Neural progenitor cell (in vitro differentiated cells): ENCODE results near the gene MRAP. TPM values are rescaled to one million over a fixed set of nuclear protein-coding genes. Genes with fewer than 3 reads are reported as not detected.

Experiments
- DNase-seq: peaks from one replicate; pipeline ENCODE4 v3.0.0-alpha.2; 2016; ENCODE audit warnings: low spot score
- H2AFZ ChIP-seq: fragments of 200-600 bp; sonication (generic); replicated peaks from 2 replicates; pipeline ENCODE4 v1.6.1; 2016; ENCODE audit warnings: antibody characterized with exemption
- H3F3A ChIP-seq: fragments of 200-600 bp; sonication (generic); 2 replicates; pipeline ENCODE4 v1.6.1; 2016; ENCODE audit warnings: antibody characterized with exemption, low read depth
- H3K27ac ChIP-seq: fragments of 200-600 bp; sonication (generic); 2 replicates; pipeline ENCODE4 v1.5.1; 2016; ENCODE audit warnings: mild to moderate bottlenecking
- H3K27me3 ChIP-seq: fragments of 200-600 bp; sonication (generic); 2 replicates; pipeline ENCODE4 v1.6.1; 2016; ENCODE audit warnings: mild to moderate bottlenecking, moderate library complexity
- H3K36me3 ChIP-seq: fragments of 200-600 bp; sonication (generic); 2 replicates; pipeline ENCODE4 v1.5.1; 2016
- H3K4me1 ChIP-seq: fragments of 200-600 bp; sonication (generic); 2 replicates; pipeline ENCODE4 v1.6.1; 2016; ENCODE audit warnings: mixed run types
- H3K4me2 ChIP-seq: fragments of 200-600 bp; sonication (generic); 2 replicates; pipeline ENCODE4 v1.6.1; 2016
- H3K4me3 ChIP-seq: fragments of 200-600 bp; sonication (generic); 2 replicates; pipeline ENCODE4 v1.5.1; 2016
- H3K79me2 ChIP-seq: fragments of 200-600 bp; sonication (generic); 2 replicates; pipeline ENCODE4 v1.6.1; 2016; ENCODE audit warnings: low read depth
- H3K9ac ChIP-seq: fragments of 200-600 bp; sonication (generic); 2 replicates; pipeline ENCODE4 v1.6.1; 2016
- H3K9me3 ChIP-seq: fragments of 200-600 bp; sonication (generic); 2 replicates; pipeline ENCODE4 v1.5.1; 2016; ENCODE audit warnings: low read depth
- H4K20me1 ChIP-seq: fragments of 200-600 bp; sonication (generic); 2 replicates; pipeline ENCODE4 v1.6.1; 2016; ENCODE audit warnings: low read depth
- H3K27ac Mint-ChIP-seq: 3 replicates; pipeline ENCODE4 v1.8.0; 2021; ENCODE audit warnings: mixed read lengths
- H3K27me3 Mint-ChIP-seq: 2 replicates; pipeline ENCODE4 v1.8.0; 2022; ENCODE audit warnings: low read depth, mild to moderate bottlenecking, inconsistent platforms, moderate library complexity, mixed read lengths; ENCODE audit not compliant: insufficient read depth
- H3K36me3 Mint-ChIP-seq: 3 replicates; pipeline ENCODE4 v1.8.0; 2021; ENCODE audit warnings: mixed read lengths
- H3K4me1 Mint-ChIP-seq: 3 replicates; pipeline ENCODE4 v1.8.0; 2021; ENCODE audit warnings: mixed read lengths
- H3K4me3 Mint-ChIP-seq: 3 replicates; pipeline ENCODE4 v1.8.0; 2021; ENCODE audit warnings: mild to moderate bottlenecking, moderate library complexity, mixed read lengths
- H3K9me3 Mint-ChIP-seq: 3 replicates; pipeline ENCODE4 v1.8.0; 2020; ENCODE audit warnings: mixed read lengths
- EZH2 ChIP-seq: fragments of 200-600 bp; sonication (generic); IDR thresholded peaks from 2 replicates; pipeline ENCODE4 v1.6.1; 2017; ENCODE audit warnings: antibody characterized with exemption, mild to moderate bottlenecking, moderate library complexity
- EZH2phosphoT487 ChIP-seq: fragments of 200-600 bp; sonication (generic); IDR thresholded peaks from 2 replicates; pipeline ENCODE4 v1.6.1; 2017; ENCODE audit warnings: antibody characterized with exemption
- total RNA-seq: library from RNA; depleted of rRNA; stranded (reverse); fragments of >200 nt; gene quantifications from 2 replicates; pipeline ENCODE4 v1.2.3, GENCODE V29; 2015; ENCODE audit warnings: low replicate concordance
- TF ChIP-seq, protein P1 (sequence below): fragments of 200-600 bp; sonication (generic); IDR thresholded peaks from 2 replicates; pipeline ENCODE4 v1.5.1; 2017; ENCODE audit warnings: antibody characterized with exemption, mild to moderate bottlenecking

MRAP gene
- total RNA-seq, 1 donor from 2014 or later = not detected

DNA sequence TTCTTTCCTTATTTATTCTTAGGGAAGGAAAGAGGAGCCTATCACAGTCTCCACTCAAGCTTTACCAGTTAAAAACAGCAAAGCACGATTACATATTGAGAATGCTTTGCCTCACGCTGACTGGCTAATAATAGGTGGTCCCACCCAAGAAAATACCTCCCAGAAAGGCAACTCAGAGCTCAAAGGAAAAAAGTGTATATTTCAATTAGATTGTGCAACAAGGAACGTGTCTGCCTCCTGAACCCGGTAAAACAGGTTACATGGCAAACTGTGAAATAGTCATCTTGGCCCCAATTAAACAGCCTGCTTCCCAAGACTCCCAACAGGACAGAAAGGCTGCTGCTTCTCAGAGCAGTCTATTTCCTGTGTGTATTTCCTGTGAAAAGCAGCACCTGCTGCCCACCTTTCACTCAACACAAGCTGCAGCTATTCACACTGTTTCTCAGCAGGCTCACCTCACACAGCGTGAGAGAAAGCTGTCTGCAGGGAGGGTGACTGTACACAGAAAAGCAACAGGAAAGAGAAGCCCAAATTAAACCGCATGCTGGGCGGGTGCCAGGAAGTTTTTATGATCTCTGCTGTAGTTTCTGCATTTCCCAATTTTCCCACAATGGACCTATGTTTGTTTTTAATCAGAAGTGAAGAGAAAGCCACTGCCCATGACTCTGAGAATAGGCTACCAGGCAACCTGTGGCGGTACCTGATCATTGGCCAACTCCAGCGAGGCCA lies 50.1 kb downstream of the MRAP start:
- DNase-seq = no peak
- H3K27me3 ChIP-seq = no peaks in the 10 kb centered on the region
- H3K4me2 ChIP-seq = no peak overlapping the region
- peaks cover 51% of the 10 kb centered on the region for H3K36me3 Mint-ChIP-seq
- no peaks in the 10 kb centered on the region for H3K79me2 ChIP-seq
- H3F3A ChIP-seq = no peaks in the 10 kb centered on the region
- no peak overlapping the region for H3K9ac ChIP-seq
- no peak overlapping the region for H3K27ac Mint-ChIP-seq
- H3K4me3 Mint-ChIP-seq = no peak overlapping the region
- H2AFZ ChIP-seq = no peak overlapping the region
- no peaks in the 10 kb centered on the region for H3K27me3 Mint-ChIP-seq
- no peaks in the 10 kb centered on the region for H4K20me1 ChIP-seq
- H3K9me3 ChIP-seq = no peaks in the 10 kb centered on the region
- H3K4me3 ChIP-seq = no peak overlapping the region
- H3K4me1 ChIP-seq = no peaks in the 10 kb centered on the region
- no peak for TF ChIP-seq EZH2
- peaks cover 7% of the 10 kb centered on the region for H3K36me3 ChIP-seq
- H3K4me1 Mint-ChIP-seq = no peaks in the 10 kb centered on the region
- no peak overlapping the region for H3K27ac ChIP-seq
- peaks cover 12% of the 10 kb centered on the region for H3K9me3 Mint-ChIP-seq

DNA sequence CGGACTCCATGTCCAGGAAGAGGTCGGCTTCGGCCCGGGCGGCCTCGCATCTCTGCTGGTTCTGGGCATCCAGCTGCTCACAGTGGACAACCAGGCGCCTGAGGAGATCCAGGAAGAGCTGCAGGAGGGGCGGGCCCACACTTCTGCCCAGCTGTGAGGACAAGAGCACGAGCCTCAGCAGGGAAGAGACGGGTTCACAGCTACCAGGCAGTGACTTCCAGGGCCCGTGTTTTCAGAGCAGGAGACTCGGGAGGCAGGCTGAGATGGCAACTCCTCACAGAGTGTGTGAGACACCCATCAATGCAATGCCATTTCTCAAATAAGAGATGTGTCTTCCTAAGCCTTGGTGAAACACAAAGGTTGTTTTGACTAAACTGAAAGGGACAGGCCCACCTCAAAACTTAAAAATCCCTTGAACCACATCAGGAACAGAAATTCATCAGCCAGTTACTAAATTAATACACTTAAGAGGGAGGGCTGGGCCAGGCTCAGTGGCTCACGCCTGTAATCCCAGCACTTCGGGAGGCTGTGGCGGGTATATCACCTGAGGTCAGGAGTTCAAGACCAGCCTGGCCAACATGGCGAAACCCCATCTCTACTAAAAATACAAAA lies 50.8 kb downstream of the MRAP start:
- Mint-ChIP-seq H3K27me3 (no peaks in the 10 kb centered on the region), H3K4me1 (no peaks in the 10 kb centered on the region), H3K27ac (no peak overlapping the region), H3K4me3 (no peak overlapping the region), H3K36me3 (peaks cover 47% of the 10 kb centered on the region), H3K9me3 (peaks cover 7% of the 10 kb centered on the region)
- H3K79me2 ChIP-seq = no peaks in the 10 kb centered on the region
- H4K20me1 ChIP-seq = no peaks in the 10 kb centered on the region
- H3K27me3 ChIP-seq = no peaks in the 10 kb centered on the region
- no peaks in the 10 kb centered on the region for H3K4me1 ChIP-seq
- H2AFZ ChIP-seq = no peak overlapping the region
- H3K9me3 ChIP-seq = no peaks in the 10 kb centered on the region
- H3K4me2 ChIP-seq = no peak overlapping the region
- H3K27ac ChIP-seq = no peak overlapping the region
- no peak overlapping the region for H3K4me3 ChIP-seq
- H3F3A ChIP-seq = no peaks in the 10 kb centered on the region
- TF ChIP-seq EZH2phosphoT487 (no peak), EZH2 (no peak)
- TF ChIP-seq, protein P1, sequence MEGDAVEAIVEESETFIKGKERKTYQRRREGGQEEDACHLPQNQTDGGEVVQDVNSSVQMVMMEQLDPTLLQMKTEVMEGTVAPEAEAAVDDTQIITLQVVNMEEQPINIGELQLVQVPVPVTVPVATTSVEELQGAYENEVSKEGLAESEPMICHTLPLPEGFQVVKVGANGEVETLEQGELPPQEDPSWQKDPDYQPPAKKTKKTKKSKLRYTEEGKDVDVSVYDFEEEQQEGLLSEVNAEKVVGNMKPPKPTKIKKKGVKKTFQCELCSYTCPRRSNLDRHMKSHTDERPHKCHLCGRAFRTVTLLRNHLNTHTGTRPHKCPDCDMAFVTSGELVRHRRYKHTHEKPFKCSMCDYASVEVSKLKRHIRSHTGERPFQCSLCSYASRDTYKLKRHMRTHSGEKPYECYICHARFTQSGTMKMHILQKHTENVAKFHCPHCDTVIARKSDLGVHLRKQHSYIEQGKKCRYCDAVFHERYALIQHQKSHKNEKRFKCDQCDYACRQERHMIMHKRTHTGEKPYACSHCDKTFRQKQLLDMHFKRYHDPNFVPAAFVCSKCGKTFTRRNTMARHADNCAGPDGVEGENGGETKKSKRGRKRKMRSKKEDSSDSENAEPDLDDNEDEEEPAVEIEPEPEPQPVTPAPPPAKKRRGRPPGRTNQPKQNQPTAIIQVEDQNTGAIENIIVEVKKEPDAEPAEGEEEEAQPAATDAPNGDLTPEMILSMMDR = no peak
- DNase-seq = no peak
- H3K9ac ChIP-seq = no peak overlapping the region
- H3K36me3 ChIP-seq = peaks cover 4% of the 10 kb centered on the region

DNA sequence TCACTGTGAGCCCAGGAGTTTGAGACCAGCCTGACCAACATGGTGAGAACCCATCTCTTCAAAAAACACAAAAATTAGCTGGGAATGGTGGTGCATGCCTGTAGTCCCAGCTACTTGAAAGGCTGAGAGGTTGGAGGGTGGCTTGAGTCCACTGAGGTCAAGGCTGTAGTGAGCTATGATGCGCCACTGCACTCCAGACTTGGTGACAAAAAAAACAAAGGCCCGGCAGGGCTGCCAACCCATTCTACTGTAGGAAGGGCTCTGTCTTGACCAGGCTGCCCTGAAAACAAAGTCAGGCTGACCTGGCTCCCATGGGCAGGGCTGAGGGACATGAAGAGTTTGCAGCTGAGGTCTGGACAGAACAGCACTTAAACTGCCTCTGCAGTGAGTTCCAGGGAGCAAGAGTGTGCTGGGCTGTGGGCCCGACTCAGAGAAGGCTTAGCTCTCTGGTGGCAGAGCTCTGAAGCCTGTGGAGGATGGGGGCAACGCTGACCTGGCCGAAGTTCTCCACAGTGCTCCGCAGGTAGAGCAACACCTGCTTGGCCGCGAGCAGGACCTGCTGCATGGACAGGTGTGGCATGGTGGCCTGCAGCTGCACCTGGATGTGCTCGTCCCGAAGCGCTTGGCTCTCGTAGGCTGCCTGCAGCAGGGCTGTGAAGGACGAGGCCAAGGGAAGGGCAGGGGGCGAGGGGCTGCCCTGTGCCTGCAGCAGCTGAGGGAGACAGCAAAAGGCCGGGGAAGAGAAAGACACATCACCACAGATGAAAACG lies 51.7 kb downstream of the MRAP start:
- no peaks in the 10 kb centered on the region for H3K4me1 Mint-ChIP-seq
- Histone ChIP-seq H3K27ac (no peak overlapping the region), H3K27me3 (no peaks in the 10 kb centered on the region), H3K9me3 (no peaks in the 10 kb centered on the region), H3K4me2 (no peak overlapping the region), H3K79me2 (no peaks in the 10 kb centered on the region), H3K9ac (no peak overlapping the region), H2AFZ (no peak overlapping the region), H3K36me3 (no peaks in the 10 kb centered on the region), H4K20me1 (no peaks in the 10 kb centered on the region), H3F3A (no peaks in the 10 kb centered on the region), H3K4me3 (no peak overlapping the region), H3K4me1 (no peaks in the 10 kb centered on the region)
- H3K27me3 Mint-ChIP-seq = no peaks in the 10 kb centered on the region
- TF ChIP-seq EZH2 = no peak
- TF ChIP-seq EZH2phosphoT487 = no peak
- TF ChIP-seq, protein P1 = no peak
- peaks cover 39% of the 10 kb centered on the region for H3K36me3 Mint-ChIP-seq
- DNase-seq = no peak
- no peaks in the 10 kb centered on the region for H3K9me3 Mint-ChIP-seq
- H3K4me3 Mint-ChIP-seq = no peak overlapping the region
- H3K27ac Mint-ChIP-seq = no peak overlapping the region
